Kidney glomerular epithelial cell (primary cell): ENCODE results near the gene SEMA4D.

ENCODE experiments used
- DNase-seq: peaks from one replicate; lab custom pipeline; 2025; lab: John Stamatoyannopoulos, UW

Gene SEMA4D

GRCh38 chr9:89367726-89368437 lies 130.0 kb downstream of the SEMA4D start:
- DNase-seq = no peak

DNA sequence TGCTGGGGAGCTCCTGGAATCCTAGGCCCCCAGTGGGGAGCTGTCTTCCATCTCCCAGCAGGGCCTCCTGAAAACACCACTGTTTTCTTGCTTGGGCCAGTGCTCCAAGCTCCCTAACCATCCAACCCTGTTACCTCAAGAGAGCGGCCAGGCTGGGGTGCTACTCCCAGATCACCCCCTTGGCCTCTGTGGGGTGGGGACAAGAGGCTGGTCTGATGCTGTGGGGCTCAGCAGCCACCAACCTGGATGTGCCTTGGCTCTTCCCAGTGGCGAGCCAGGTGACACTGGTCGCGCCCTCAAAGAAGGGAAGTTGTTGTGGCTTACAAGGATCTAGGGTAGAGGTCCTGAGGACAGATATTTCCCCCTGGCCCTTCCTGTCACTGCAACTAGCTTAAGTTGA lies 130.6 kb downstream of the SEMA4D start:
- no peak for DNase-seq

- no peak for DNase-seq
These were observed 131.2 kb downstream of the SEMA4D start for GRCh38 chr9:89366711-89367110.

DNA sequence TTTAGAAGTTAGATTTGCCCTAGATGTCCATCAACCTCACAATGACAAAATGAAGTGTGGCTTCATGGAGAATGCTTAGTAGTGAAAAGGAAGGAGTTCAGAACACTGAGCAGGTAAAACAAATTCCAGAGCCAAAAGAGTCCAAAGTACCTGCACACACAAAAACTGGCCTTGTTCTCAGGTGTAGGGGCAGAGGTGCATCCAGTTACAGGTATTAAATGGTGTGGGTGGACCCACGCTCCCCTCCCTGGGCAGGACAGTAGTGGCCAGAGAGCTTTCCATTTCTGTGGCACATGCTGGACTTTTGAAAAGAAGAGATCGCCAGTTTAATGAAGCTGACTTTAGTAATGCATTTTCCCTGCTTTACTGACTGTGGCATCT lies 132.4 kb downstream of the SEMA4D start:
- no peak for DNase-seq

DNA sequence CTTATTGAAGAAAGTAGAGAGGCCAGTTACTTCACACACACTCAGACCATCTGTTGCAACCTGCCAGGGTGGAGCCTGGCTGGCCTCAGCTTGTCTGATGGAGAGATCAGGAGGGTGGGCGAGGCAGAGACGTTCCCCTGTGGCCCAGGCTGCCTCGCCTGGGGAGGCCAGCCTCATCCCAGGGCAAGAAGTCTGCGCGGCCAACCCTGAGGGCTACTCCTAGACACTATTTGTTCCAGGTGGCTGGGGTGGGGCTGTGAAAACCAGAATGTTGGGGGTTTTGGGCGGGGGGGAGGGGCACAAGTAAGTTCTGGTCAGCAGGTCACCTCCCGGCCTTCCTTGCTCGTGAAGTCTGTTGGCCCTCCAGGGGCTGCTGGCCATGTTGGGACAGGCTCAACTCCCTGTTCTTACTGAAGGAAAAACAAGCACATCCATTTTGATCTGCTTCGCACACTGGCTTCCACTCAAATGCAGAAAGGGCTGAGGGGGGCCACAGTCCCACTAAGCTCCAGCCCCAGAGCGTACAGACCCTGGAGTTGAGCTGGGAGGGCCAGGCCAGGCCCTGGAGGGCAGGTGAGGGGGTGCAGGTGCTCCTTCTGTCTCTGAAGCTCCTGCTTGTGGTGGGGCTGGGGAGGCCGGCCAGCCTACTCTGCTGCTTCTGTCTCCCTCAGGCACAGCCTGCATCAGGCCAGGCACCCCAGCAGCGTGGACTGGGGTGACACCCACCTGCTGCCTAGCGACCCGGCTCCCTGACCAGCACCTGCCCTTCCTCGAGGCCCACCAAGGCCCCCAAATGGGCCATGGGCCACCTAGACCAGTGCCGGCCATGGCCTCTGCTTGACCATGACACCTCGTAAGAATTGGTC lies 133.0 kb downstream of the SEMA4D start:
- no peak for DNase-seq

- no peak for DNase-seq
These were observed 133.8 kb downstream of the SEMA4D start for GRCh38 chr9:89363921-89364665.

DNA sequence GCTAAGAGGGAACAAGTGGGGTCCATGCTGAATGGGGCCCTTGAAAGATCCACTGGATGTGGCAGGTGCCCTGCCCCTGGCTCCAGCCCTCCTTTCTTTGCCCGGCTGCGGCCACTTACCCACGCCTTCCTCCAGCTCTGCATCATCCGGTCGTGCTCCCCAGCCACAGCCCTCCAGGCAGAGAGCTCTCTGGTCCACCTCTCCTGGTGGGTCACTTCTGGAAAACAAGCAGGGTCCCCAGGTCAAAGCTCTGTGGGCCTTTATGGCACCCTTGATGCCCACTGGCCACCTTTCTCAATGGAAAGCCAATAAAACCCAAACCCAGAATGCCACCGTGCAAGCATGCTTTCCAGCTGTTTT lies 134.6 kb downstream of the SEMA4D start:
- no peak for DNase-seq

DNA sequence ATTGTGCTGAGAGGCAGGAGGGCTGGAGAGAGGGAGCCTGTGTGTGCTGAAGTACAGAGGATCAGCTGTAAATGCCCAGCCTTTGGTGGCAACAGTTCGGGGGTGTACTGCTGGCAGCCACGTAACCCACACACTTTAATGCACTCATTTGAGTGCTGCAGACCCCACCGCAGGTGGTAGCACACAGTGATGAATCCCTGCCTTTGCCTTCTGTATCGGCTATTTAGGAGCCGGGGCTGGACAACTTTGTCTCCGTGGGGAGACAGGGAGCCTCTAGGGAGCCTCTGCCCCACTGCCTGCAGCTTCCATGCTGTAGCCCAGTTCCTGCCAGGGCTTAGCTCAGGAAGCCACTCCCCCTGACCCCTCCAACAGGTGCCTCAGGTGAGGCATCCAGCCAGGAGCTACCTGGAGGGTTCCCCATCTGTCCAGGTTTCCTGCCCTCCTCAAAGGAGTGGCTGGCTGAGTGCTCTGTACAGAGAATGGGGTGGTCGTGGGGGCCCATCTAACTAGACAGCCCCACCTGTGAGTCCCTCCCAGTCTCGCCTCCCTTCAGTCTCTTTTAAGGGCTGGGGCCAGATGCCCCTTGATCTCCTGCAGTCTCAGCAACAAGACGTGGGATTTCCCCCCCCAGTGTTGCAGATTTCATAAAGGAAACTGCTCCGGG lies 135.1 kb downstream of the SEMA4D start:
- DNase-seq = no peak

DNA sequence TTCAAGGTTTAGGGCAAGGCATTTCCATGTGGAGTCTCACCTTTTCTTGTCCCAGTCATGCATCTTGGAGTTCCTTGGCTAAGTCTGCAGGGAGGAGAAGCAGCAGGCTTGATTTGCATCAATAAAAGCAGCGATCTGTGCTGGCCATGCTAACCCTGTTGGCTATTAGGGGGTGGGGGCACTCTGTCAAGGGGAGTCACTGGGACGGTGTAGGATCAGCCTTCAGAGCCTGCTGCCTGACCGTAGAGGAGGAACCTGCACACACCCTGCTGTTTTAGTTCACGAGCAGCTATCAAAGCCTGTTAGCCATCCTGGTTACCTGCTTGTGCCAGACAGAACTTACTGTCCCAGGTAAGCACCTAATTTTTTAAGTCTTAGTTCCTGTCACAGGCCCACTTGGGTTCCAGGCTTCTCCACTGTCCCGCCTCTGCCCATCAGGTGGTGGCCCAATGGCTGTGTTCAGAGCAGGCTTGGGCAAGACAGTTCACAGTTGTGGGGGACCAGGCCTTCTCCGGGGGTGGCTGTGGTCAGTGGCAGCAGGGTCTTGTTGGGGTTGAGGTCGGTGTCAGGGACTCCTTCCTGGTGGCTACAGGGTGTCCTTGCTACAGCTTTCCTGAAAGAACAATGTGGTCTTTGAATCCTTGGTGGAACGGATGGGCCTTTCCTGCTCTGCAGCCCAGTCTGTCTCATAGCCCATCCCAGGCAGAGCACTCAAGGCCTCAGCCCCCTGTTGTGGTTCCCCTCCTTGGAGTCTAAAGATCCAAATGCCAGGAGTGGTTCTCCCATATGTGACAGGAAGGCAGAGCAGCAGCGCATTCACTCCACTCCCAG lies 135.9 kb downstream of the SEMA4D start:
- DNase-seq = no peak

GRCh38 chr9:89361031-89361430 lies 136.9 kb downstream of the SEMA4D start:
- no peak for DNase-seq

- no peak for DNase-seq
These were observed 137.4 kb downstream of the SEMA4D start for GRCh38 chr9:89360465-89360864.

- DNase-seq = no peak
These were observed 138.1 kb downstream of the SEMA4D start for GRCh38 chr9:89359751-89360261.

DNA sequence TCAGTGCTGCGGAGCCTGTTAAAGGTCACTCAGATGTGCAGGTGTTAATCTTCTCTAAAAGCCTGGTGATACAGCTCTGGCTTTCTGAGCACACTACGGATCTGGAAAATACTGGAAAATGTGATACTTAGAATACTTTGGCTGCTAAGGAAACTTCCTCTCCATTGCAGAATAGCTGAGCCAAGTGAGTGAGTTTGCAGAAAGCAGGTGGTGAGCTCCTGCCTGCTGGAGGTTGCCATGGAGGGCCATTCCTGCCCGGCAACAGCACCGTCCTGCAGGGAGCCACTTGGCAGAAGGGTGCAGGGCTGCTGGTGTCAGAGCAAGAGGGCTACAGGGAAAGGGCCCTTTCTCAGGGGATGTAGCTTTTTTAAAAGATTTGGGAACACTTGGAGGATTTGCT lies 138.9 kb downstream of the SEMA4D start:
- no peak for DNase-seq

- no peak for DNase-seq
These were observed 139.5 kb downstream of the SEMA4D start for GRCh38 chr9:89358376-89358916.

- DNase-seq = no peak
These were observed 140.3 kb downstream of the SEMA4D start for GRCh38 chr9:89357331-89358197.

DNA sequence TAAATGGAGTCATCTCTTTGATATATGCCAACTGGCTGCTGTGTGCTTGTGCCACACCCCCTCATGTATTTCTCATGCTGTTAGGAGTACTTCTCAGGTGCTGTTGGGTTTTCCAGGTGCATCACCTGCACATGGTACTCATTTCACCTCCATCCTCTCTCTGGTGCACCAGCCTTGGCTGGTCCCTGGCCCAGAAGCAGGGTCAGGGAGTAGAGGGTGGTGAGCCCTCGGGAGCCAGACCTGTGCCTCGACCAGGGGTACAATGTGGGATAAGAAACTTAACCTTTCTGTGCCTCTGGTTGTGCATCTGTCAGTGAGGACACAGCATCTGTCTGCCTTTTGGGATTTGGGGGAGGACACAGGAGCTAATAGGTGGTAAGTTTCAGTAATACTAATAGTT lies 141.1 kb downstream of the SEMA4D start:
- no peak for DNase-seq

DNA sequence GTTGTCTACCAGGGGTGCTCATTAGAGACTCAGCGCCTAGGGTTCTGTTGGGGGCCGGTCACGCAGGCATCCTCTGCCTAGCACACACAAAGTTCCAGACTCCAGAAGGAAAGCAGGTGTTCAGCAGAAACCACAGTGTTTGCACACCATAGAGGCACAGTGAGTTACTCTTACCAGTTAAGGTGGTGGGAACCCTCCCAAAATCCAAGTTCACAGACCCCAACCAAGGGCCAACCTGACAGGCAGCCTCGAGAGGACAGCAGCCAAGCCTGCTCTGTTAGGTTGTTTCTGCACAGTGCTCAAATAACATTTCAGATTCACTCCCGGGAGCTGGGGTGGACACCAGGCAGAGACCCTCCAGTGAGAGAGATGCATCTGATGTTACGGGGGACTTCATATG lies 143.4 kb downstream of the SEMA4D start:
- DNase-seq = no peak

DNA sequence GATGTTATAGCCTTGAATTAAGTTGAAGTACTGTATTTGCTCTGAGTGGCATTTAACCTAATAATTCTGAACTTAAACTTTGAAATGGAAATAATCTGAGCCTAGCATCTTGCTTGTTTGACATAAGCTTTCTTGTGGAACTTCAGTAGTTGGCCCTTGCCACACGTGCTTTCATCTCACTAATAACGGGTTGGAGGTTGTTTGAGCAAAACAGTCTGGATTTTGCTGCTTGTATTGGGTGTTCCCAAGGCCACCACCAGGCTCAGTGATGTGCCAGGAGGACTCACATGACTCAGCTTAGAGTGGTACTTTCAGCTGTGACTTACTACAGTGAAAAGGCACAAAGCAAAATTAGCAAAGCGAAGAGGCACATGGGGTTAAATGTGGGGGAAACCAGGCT lies 143.9 kb downstream of the SEMA4D start:
- DNase-seq = no peak

DNA sequence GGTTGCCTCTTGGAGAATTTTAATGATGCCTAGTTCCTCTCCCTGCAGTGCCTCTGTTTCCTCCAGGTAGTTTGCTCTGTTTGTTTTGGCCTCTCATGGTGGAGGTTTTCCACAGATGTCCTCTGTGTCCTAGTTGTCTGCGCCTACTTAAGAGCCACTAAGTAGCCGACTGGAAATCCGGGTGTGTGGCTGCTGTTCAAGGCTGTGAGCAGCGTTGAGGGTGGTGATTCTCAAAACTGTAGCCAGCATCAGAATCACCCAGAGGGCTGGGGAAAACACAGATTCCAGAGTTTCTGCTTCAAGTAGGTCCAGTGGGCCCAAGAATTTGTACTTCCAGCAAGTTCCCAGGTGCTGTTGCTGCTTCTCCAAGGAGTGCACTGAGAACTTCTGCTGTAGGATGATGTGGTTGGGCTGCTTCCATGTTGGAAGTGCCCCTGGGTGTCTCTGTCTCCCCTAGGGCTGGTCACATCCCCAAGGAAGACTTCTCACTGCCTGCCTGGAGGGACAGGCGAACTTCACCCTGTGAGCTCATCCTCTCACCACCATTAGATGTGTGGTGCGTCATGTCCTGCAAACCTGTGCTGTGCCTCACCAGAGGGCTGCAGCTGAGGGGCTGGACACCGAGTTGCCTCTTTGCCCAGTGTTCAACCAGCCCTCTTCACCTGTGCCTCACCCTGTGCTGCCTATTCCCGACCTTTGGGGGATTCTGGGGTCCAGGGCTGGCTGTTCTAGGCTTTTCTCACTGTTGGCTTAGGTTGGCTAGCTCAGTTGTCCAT lies 144.9 kb downstream of the SEMA4D start:
- no peak for DNase-seq
